Kidney epithelial cell (primary cell): ENCODE results near the gene VAMP5. TPM values are rescaled to one million over a fixed set of nuclear protein-coding genes. Genes with fewer than 3 reads are reported as not detected.

Experiments
- DNase-seq: peaks from one replicate; pipeline ENCODE4 v3.0.0-alpha.2; 2010; ENCODE audit warnings: low read depth
- H3K27me3 ChIP-seq: 2 replicates; pipeline ENCODE4 v1.6.0; 2011; ENCODE audit warnings: low read length; ENCODE audit not compliant: control insufficient read depth, insufficient read depth
- H3K36me3 ChIP-seq: 2 replicates; pipeline ENCODE4 v1.5.1; 2011; ENCODE audit warnings: low read length; ENCODE audit not compliant: control insufficient read depth, insufficient read depth
- H3K4me3 ChIP-seq: 2 replicates; pipeline ENCODE4 v1.5.1; 2011; ENCODE audit warnings: low read depth, mild to moderate bottlenecking, control low read depth, low read length
- total RNA-seq: library from RNA; depleted of rRNA; stranded (reverse); fragments of >200 nt; gene quantifications from 2 replicates; pipeline ENCODE4 v1.2.3, GENCODE V29; 2015
- TF ChIP-seq, protein P1 (sequence below): IDR thresholded peaks from 2 replicates; pipeline ENCODE4 v1.5.1; 2011; ENCODE audit warnings: mild to moderate bottlenecking, moderate library complexity, low read length, control low read depth, inconsistent platforms; ENCODE audit not compliant: insufficient read depth, poor library complexity, severe bottlenecking

The VAMP5 gene, protein sequence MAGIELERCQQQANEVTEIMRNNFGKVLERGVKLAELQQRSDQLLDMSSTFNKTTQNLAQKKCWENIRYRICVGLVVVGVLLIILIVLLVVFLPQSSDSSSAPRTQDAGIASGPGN
- 16.5 and 28.5 TPM in 2 replicates for total RNA-seq

DNA sequence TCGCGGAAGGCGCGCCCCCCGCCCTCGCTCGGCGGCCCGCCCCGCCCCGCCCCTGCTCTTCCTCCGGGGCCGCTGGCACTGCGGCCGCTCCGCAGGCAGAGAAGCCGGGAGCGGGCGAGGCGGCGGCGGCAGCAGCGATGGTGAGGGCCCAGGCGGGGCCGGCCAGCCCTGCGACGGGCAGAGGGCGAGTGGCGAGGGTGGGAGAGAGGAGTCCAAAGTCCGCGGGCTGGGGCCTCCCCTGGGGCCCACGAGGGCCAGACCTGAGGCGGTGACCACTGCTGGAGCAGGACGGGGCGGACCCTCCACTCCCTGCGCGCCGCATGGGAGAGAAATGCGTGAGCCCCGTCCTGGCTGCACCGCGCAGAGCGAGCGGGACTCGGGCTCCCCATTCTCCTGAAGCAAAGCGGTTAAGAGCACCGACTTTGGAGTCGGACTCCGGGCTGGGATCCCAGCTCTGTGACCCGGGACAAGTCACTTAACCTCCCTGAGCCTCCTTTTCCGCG is at the start of gene VAMP5:
VAMP5 (plus strand) TSS at position 78 of the 503 bp plus-strand sequence; CDS start at position 138, 60 bp downstream.
- Histone ChIP-seq H3K27me3 (no peaks in the 10 kb centered on the region), H3K36me3 (no peaks in the 10 kb centered on the region), H3K4me3 (peak within 1 kb of the TSS; percentile 39)
- TF ChIP-seq, protein P1, sequence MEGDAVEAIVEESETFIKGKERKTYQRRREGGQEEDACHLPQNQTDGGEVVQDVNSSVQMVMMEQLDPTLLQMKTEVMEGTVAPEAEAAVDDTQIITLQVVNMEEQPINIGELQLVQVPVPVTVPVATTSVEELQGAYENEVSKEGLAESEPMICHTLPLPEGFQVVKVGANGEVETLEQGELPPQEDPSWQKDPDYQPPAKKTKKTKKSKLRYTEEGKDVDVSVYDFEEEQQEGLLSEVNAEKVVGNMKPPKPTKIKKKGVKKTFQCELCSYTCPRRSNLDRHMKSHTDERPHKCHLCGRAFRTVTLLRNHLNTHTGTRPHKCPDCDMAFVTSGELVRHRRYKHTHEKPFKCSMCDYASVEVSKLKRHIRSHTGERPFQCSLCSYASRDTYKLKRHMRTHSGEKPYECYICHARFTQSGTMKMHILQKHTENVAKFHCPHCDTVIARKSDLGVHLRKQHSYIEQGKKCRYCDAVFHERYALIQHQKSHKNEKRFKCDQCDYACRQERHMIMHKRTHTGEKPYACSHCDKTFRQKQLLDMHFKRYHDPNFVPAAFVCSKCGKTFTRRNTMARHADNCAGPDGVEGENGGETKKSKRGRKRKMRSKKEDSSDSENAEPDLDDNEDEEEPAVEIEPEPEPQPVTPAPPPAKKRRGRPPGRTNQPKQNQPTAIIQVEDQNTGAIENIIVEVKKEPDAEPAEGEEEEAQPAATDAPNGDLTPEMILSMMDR, result no peak
- no peak for DNase-seq

DNA sequence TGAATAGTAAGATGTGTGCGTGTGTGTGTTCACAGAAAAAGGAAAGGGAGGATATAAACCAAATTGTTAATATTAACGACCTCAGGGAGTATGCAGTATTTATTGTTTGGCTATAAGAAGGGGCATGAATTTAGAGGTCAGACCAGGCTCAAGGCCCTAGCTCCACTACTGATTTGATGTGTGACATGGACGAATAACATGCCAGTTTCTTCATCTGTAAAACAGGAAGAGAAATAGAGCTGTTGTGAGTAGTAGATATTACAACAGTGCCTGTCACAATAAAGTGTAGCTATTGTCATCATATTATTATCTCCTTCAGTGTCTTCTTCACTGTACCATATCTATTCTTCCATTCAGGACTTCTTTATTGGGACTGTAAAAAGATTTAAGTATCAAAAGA is 49.4 kb upstream of the VAMP5 start:
- TF ChIP-seq, protein P1, result no peak
- DNase-seq, result no peak
- Histone ChIP-seq H3K27me3 (no peaks in the 10 kb centered on the region), H3K36me3 (no peaks in the 10 kb centered on the region), H3K4me3 (no peak overlapping the region)

DNA sequence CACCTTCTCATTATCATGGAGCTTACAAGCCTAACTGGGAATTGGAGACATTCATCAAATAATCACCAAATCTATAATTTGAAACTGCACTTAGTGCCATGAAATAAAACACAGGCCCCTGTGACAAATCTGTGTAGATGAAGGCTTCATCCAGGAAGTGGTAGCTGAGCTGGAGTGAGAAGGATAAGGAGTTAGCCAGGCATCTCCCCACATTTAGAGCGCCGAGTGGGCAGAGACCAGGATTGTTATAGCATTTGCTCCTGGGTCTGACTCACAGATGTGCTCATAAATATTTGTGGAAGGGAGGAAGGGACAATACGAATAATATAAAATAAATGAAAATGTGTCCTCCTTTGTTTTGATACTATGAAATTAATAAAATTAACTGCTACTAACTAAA is 47.8 kb upstream of the VAMP5 start:
- peak; percentile 48 for DNase-seq
- TF ChIP-seq, protein P1, result no peak
- H3K4me3 ChIP-seq, result no peak overlapping the region

DNA sequence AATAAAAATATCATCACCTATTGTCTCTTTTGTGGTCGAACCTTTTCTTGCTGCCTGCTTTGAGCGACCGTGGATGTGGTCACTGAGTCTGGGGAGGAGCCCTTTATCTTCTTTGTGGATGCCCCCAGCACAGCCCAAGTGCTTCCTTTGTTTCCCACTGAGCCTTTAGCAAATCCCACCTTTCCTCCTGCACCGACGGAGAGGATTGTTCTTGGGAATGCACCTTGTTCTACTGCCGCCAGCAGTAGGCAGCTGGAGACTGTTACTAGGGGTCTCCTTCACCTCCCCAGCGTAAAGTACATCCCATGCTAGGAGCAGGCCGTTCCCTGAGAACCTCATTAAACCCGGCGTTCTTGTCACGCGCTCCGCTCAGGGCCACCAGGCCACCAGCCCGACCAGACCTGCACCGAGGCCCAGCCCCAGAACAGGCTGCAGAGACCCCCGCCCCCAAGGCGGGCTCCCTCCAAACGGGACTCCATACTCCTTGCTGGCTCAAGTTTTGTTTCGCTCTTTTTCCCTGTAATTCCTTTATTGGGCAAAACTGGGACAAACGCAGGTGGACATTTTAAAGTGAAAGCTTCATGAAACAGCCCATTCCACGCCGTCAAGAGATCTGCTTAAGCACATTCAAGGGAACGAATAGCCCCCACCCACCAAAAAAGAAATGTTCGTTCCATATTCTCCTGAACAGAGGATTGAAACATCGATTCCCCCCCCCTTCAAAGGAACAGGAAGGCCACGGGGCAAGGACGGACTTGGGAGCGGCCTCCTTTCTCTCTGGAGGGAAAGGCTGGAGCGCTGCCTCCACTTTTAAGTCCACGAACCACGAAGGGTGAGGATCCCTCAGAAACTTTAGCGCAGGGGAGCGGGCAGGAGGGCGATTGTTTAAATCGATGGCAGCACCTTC is 46.4 kb upstream of the VAMP5 start:
- TF ChIP-seq, protein P1, result peak; percentile 34
- DNase-seq, result no peak
- H3K4me3 ChIP-seq, result peak overlapping the region; percentile 100
- H3K27me3 ChIP-seq, result no peaks in the 10 kb centered on the region
- peaks cover 4% of the 10 kb centered on the region for H3K36me3 ChIP-seq

More for the DNA sequence above, 47.8 kb upstream of the VAMP5 start:
- Histone ChIP-seq H3K36me3 (peaks cover 2% of the 10 kb centered on the region), H3K27me3 (no peaks in the 10 kb centered on the region)

DNA sequence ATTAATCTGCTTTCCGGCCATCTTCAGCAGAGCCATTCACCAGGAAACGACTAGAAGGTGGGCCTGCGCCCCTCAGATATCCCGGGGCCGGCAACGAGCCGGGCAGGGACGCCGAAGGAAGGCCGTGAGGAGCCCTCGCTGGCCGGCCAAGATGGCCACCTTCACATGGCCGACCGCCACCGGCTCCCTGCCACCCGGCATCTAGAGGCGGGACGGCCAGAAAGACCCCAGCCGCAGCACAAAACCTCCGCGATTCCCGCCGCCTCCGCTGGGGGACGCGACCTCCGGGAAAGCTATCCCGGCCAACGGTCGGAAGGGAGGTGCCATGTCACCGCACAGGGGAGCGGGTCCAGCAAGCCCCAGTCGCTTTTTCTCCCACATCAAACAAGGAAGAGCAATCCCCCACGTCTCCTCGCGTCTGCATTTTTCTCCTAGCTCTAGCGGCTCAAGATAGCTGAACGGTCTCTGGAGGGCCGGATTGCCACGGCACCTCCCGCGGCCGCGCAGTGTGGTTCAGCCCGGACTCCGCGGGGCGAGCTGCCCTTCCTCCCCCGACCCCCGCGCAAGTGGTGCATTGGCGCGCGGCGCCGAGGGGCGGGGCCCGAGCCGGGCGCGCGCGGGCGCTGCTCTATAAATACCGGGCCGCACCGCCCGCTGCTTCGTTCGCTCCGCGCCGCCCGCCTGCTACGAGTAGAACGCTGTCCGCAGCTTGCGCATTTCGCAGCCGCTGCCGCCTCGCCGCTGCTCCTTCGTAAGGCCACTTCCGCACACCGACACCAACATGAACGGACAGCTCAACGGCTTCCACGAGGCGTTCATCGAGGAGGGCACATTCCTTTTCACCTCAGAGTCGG is 45.5 kb upstream of the VAMP5 start, which contains the start of gene MAT2A:
MAT2A (plus strand) TSS at position 662 of the 854 bp plus-strand sequence; CDS start at position 782, 120 bp downstream.
- TF ChIP-seq, protein P1, result peak; percentile 77
- Histone ChIP-seq H3K36me3 (peaks cover 4% of the 10 kb centered on the region), H3K27me3 (no peaks in the 10 kb centered on the region), H3K4me3 (peak within 1 kb of the TSS; percentile 100)
- peak; percentile 42 for DNase-seq
